HL-60 (cell line): ENCODE data around the gene SLC38A9.

Source experiments
- DNase-seq, 2 experiments: peaks; one replicate each; pipeline ENCODE4 v3.0.0-alpha.2; 2010 to 2020; ENCODE audit warnings: low read depth in 1 of 2, low spot score in 1 of 2
- H3K27ac ChIP-seq: fragments of 250-450 bp; sonication (Bioruptor Pico); replicated peaks from 2 replicates; pipeline ENCODE4 v1.5.1; 2020; ENCODE audit warnings: mild to moderate bottlenecking, moderate library complexity
- H3K27me3 ChIP-seq: fragments of 250-450 bp; sonication (Bioruptor Pico); 2 replicates; pipeline ENCODE4 v1.5.1; 2021; ENCODE audit warnings: mild to moderate bottlenecking, moderate library complexity; ENCODE audit not compliant: insufficient read depth, poor library complexity, severe bottlenecking
- H3K4me3 ChIP-seq: replicated peaks from 2 replicates; pipeline ENCODE4 v1.5.1; 2011; ENCODE audit warnings: mild to moderate bottlenecking, control low read depth, low read length; ENCODE audit not compliant: insufficient read depth
- GABPA ChIP-seq: IDR thresholded peaks from 2 replicates; pipeline ENCODE4 v1.6.1; 2012; ENCODE audit warnings: low read depth
- POLR2AphosphoS5 ChIP-seq: IDR thresholded peaks from 2 replicates; pipeline ENCODE4 v1.6.1; 2012; ENCODE audit warnings: low read depth
- REST ChIP-seq: IDR thresholded peaks from 2 replicates; pipeline ENCODE4 v1.6.1; 2012; ENCODE audit warnings: low read depth; ENCODE audit not compliant: insufficient replicate concordance
- SPI1 ChIP-seq: IDR thresholded peaks from 2 replicates; pipeline ENCODE4 v1.6.1; 2012; ENCODE audit warnings: low read depth, mild to moderate bottlenecking, borderline replicate concordance
- TF ChIP-seq, protein P1 (sequence below): IDR thresholded peaks from one replicate; pipeline ENCODE4 v1.5.1; 2011; ENCODE audit warnings: low read length, control low read depth, inconsistent platforms; ENCODE audit not compliant: insufficient read depth

The SLC38A9 gene

DNA sequence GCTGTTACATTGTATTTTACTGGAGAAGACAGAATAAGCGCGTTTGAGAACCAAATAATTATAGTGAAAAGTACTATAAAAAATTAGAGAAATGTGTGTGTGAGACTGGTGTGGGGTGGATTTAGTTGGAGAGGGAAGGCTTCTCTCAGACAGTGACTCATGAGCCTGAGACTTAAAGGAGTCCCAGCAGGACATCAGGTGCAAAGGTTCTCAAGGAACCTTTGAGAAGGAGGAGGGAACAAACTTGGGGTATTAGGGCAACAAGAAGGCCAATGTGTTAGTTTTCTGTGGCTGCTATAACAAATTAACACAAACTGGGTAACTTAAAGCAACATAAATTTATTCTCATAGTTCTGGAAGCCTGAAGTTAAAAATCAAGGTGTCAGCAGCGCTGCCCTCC lies 30.7 kb upstream of the SLC38A9 start:
- Histone ChIP-seq H3K4me3 (no peak overlapping the region), H3K27me3 (no peaks in the 10 kb centered on the region), H3K27ac (no peak overlapping the region)
- DNase-seq: no peak
- TF ChIP-seq POLR2AphosphoS5 (no peak), REST (no peak), SPI1 (no peak), GABPA (no peak)
- TF ChIP-seq, protein P1, sequence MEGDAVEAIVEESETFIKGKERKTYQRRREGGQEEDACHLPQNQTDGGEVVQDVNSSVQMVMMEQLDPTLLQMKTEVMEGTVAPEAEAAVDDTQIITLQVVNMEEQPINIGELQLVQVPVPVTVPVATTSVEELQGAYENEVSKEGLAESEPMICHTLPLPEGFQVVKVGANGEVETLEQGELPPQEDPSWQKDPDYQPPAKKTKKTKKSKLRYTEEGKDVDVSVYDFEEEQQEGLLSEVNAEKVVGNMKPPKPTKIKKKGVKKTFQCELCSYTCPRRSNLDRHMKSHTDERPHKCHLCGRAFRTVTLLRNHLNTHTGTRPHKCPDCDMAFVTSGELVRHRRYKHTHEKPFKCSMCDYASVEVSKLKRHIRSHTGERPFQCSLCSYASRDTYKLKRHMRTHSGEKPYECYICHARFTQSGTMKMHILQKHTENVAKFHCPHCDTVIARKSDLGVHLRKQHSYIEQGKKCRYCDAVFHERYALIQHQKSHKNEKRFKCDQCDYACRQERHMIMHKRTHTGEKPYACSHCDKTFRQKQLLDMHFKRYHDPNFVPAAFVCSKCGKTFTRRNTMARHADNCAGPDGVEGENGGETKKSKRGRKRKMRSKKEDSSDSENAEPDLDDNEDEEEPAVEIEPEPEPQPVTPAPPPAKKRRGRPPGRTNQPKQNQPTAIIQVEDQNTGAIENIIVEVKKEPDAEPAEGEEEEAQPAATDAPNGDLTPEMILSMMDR: no peak

- no peak for DNase-seq
Observed at GRCh38 chr5:55737793-55738192, 25.7 kb upstream of the SLC38A9 start, which contains the start of gene DDX4. TSS of gene DDX4 (plus strand) at chr5:55738061. CDS start at chr5:55738964, 903 bp downstream.

GRCh38 chr5:55734658-55735057 lies 22.5 kb upstream of the SLC38A9 start:
- H3K27me3 ChIP-seq: no peaks in the 10 kb centered on the region
- H3K27ac ChIP-seq: no peak overlapping the region
- TF ChIP-seq SPI1 (no peak), REST (no peak), GABPA (no peak), POLR2AphosphoS5 (no peak)
- TF ChIP-seq, protein P1: no peak
- DNase-seq: no peak
- no peak overlapping the region for H3K4me3 ChIP-seq

More at GRCh38 chr5:55737793-55738192, 25.7 kb upstream of the SLC38A9 start, which contains the start of gene DDX4:
- TF ChIP-seq, protein P1: no peak
- TF ChIP-seq POLR2AphosphoS5 (no peak), SPI1 (no peak), GABPA (no peak), REST (no peak)
- no peak within 1 kb of the TSS for H3K4me3 ChIP-seq
- H3K27me3 ChIP-seq: no peaks in the 10 kb centered on the region
- H3K27ac ChIP-seq: no peak within 1 kb of the TSS
